SK-N-SH treated with all-trans-retinoic acid at 6 μM for 48 hours (cell line): ENCODE data around the gene AHR.

ENCODE experiments used
- ATAC-seq: fragments of 200-7000 bp; cut with Tn5 transposase; 3 replicates; pipeline ENCODE4 v1.9.1; 2020; ENCODE audit warnings: mild to moderate bottlenecking, moderate library complexity
- ARNTL ChIP-seq: fragments of 450-650 bp; formaldehyde crosslinking; IDR thresholded peaks from 2 replicates; pipeline ENCODE4 v1.5.0; 2020; ENCODE audit warnings: low read depth, mild to moderate bottlenecking, moderate library complexity, borderline replicate concordance
- BACH2 ChIP-seq: fragments of 250-450 bp; sonication (Bioruptor Pico); IDR thresholded peaks from 2 replicates; pipeline ENCODE4 v1.9.0; 2021; ENCODE audit warnings: mild to moderate bottlenecking, borderline replicate concordance
- CREB5 ChIP-seq: fragments of 250-450 bp; sonication (Bioruptor Pico); IDR thresholded peaks from 2 replicates; pipeline ENCODE4 v1.5.1; 2020; ENCODE audit warnings: low read depth, mild to moderate bottlenecking, moderate library complexity
- CSDC2 ChIP-seq: fragments of 250-450 bp; sonication (Bioruptor Pico); IDR thresholded peaks from 2 replicates; pipeline ENCODE4 v1.5.0; 2020; ENCODE audit warnings: mild to moderate bottlenecking, moderate library complexity
- ESRRG ChIP-seq: fragments of 250-450 bp; sonication (Bioruptor Pico); IDR thresholded peaks from 2 replicates; pipeline ENCODE4 v1.6.1; 2021; ENCODE audit warnings: mild to moderate bottlenecking
- GLIS3 ChIP-seq: fragments of 250-450 bp; sonication (Bioruptor Pico); IDR thresholded peaks from 2 replicates; pipeline ENCODE4 v1.5.0; 2020; ENCODE audit warnings: mild to moderate bottlenecking, moderate library complexity
- ISL1 ChIP-seq: fragments of 250-450 bp; sonication (Bioruptor Pico); IDR thresholded peaks from 2 replicates; pipeline ENCODE4 v2.1.2; 2022; ENCODE audit warnings: mild to moderate bottlenecking, moderate library complexity
- OSR1 ChIP-seq: fragments of 250-450 bp; sonication (Bioruptor Pico); IDR thresholded peaks from 2 replicates; pipeline ENCODE4 v1.8.0; 2022; ENCODE audit warnings: moderate library complexity, mild to moderate bottlenecking, inconsistent platforms
- PATZ1 ChIP-seq: fragments of 250-450 bp; sonication (Bioruptor Pico); IDR thresholded peaks from 2 replicates; pipeline ENCODE4 v1.8.0; 2020; ENCODE audit warnings: mild to moderate bottlenecking, moderate library complexity, borderline replicate concordance
- POU6F1 ChIP-seq: fragments of 250-450 bp; sonication (Bioruptor Pico); IDR thresholded peaks from 2 replicates; pipeline ENCODE4 v1.8.0; 2021; ENCODE audit warnings: low read depth, mild to moderate bottlenecking, moderate library complexity, borderline replicate concordance
- PPARA ChIP-seq: fragments of 250-450 bp; sonication (Bioruptor Pico); IDR thresholded peaks from 2 replicates; pipeline ENCODE4 v1.5.0; 2020; ENCODE audit warnings: mild to moderate bottlenecking, borderline replicate concordance
- RARB ChIP-seq: fragments of 250-450 bp; sonication (Bioruptor Pico); IDR thresholded peaks from 2 replicates; pipeline ENCODE4 v1.8.0; 2021; ENCODE audit warnings: mild to moderate bottlenecking, moderate library complexity
- SNAI2 ChIP-seq: fragments of 250-450 bp; sonication (Bioruptor Pico); IDR thresholded peaks from 2 replicates; pipeline ENCODE4 v1.5.0; 2020; ENCODE audit warnings: mild to moderate bottlenecking, moderate library complexity
- TCF4 ChIP-seq: fragments of 250-450 bp; sonication (Bioruptor Pico); IDR thresholded peaks from 2 replicates; pipeline ENCODE4 v1.8.0; 2021; ENCODE audit warnings: mild to moderate bottlenecking, moderate library complexity, borderline replicate concordance
- TOX ChIP-seq: fragments of 250-450 bp; sonication (Bioruptor Pico); IDR thresholded peaks from 2 replicates; pipeline ENCODE4 v1.8.0; 2021; ENCODE audit warnings: mild to moderate bottlenecking, moderate library complexity, borderline replicate concordance
- ZC3H10 ChIP-seq: fragments of 250-450 bp; sonication (Bioruptor Pico); IDR thresholded peaks from 2 replicates; pipeline ENCODE4 v1.5.1; 2021; ENCODE audit warnings: mild to moderate bottlenecking, moderate library complexity
- ZFP3 ChIP-seq: fragments of 250-450 bp; sonication (Bioruptor Pico); IDR thresholded peaks from 2 replicates; pipeline ENCODE4 v1.5.0; 2020; ENCODE audit warnings: mild to moderate bottlenecking, moderate library complexity
- ZFP30 ChIP-seq: fragments of 450-650 bp; formaldehyde crosslinking; IDR thresholded peaks from 2 replicates; pipeline ENCODE4 v1.5.0; 2022; ENCODE audit warnings: mild to moderate bottlenecking, moderate library complexity
- ZNF565 ChIP-seq: fragments of 450-650 bp; formaldehyde crosslinking; conservative IDR thresholded peaks from 2 replicates; pipeline ENCODE4 v1.5.0; 2020; ENCODE audit warnings: low read depth, mild to moderate bottlenecking, moderate library complexity
- ZNF70 ChIP-seq: fragments of 450-650 bp; formaldehyde crosslinking; IDR thresholded peaks from 2 replicates; pipeline ENCODE4 v1.5.0; 2020; ENCODE audit warnings: mild to moderate bottlenecking, moderate library complexity
- ZNF8 ChIP-seq: fragments of 450-650 bp; formaldehyde crosslinking; IDR thresholded peaks from 2 replicates; pipeline ENCODE4 v1.5.0; 2020; ENCODE audit warnings: mild to moderate bottlenecking, moderate library complexity

AHR gene

GRCh38 chr7:17384400-17384799 lies 85.9 kb downstream of the AHR start (continued):
- no peak for TF ChIP-seq PATZ1 (CRISPR knock-in tag)
- TF ChIP-seq PPARA = no peak

GRCh38 chr7:17385612-17386011 lies 87.2 kb downstream of the AHR start:
- no peak for ATAC-seq

GRCh38 chr7:17390392-17390791 lies 91.9 kb downstream of the AHR start:
- no peak for ATAC-seq
- TF ChIP-seq CSDC2 (CRISPR knock-in tag) (no peak), ARNTL (CRISPR knock-in tag) (no peak), RARB (no peak), ZNF565 (CRISPR knock-in tag) (no peak), OSR1 (CRISPR knock-in tag) (no peak), ZNF8 (CRISPR knock-in tag) (no peak), PPARA (no peak), CREB5 (CRISPR knock-in tag) (no peak), ISL1 (no peak), PATZ1 (CRISPR knock-in tag) (no peak), GLIS3 (CRISPR knock-in tag) (no peak), ESRRG (CRISPR knock-in tag) (no peak), ZFP30 (no peak)

More at GRCh38 chr7:17385612-17386011, 87.2 kb downstream of the AHR start:
- TF ChIP-seq SNAI2 (CRISPR knock-in tag) (no peak), TCF4 (CRISPR knock-in tag) (no peak), ZNF70 (no peak), PATZ1 (CRISPR knock-in tag) (no peak), CSDC2 (CRISPR knock-in tag) (no peak), ZNF565 (CRISPR knock-in tag) (no peak), ZFP3 (CRISPR knock-in tag) (no peak), POU6F1 (no peak), ZNF8 (CRISPR knock-in tag) (no peak), PPARA (no peak), ZFP30 (no peak), ISL1 (no peak), GLIS3 (CRISPR knock-in tag) (no peak), RARB (no peak), CREB5 (CRISPR knock-in tag) (no peak), ZC3H10 (no peak), ESRRG (CRISPR knock-in tag) (no peak), BACH2 (CRISPR knock-in tag) (no peak), TOX (no peak), ARNTL (CRISPR knock-in tag) (no peak)
